ENCODE results near the gene SDC1.
"Not testable (repeated sequence)": the region's sequence is repeated elsewhere in the genome, so short reads cannot be mapped to it uniquely, and the experiment has no call there.

Gene SDC1

GRCh38 chr2:20224716-20225293 lies at the start of gene SDC1:
TSS of gene SDC1 (minus strand) at chr2:20225130. CDS start at chr2:20224867, 263 bp downstream.
- no peak for TF ChIP-seq CTCF (IDR thresholded peaks at IDR 0.05; ENCODE audit: extremely low read depth, insufficient read depth, missing control alignments)
- DNase-seq (ENCODE audit: low spot score) = peak; percentile 66
- in situ Hi-C loops (cut with MboI; ENCODE audit: low pct_unique_long_range_greater_than_20kb, low sequenced_read_pairs, unreplicated experiment) = no loop called here

GRCh38 chr2:20273042-20273441 lies 48.1 kb upstream of the SDC1 start:
- in situ Hi-C loops (cut with MboI; ENCODE audit: low pct_unique_long_range_greater_than_20kb, low sequenced_read_pairs, unreplicated experiment) = no loop called here
- DNase-seq (ENCODE audit: low spot score) = no peak
- TF ChIP-seq CTCF (IDR thresholded peaks at IDR 0.05; ENCODE audit: extremely low read depth, insufficient read depth, missing control alignments) = no peak

- DNase-seq (ENCODE audit: low spot score); in situ Hi-C loops (cut with MboI; ENCODE audit: low pct_unique_long_range_greater_than_20kb, low sequenced_read_pairs, unreplicated experiment): not testable (repeated sequence)
Measured at GRCh38 chr2:20268317-20268716, 43.4 kb upstream of the SDC1 start.

GRCh38 chr2:20267529-20267928 lies 42.6 kb upstream of the SDC1 start:
- TF ChIP-seq CTCF (IDR thresholded peaks at IDR 0.05; ENCODE audit: extremely low read depth, insufficient read depth, missing control alignments) = no peak
- DNase-seq (ENCODE audit: low spot score) = no peak
- in situ Hi-C loops (cut with MboI; ENCODE audit: low pct_unique_long_range_greater_than_20kb, low sequenced_read_pairs, unreplicated experiment) = no loop called here

- no peak for DNase-seq (ENCODE audit: low spot score)
- in situ Hi-C loops (cut with MboI; ENCODE audit: low pct_unique_long_range_greater_than_20kb, low sequenced_read_pairs, unreplicated experiment) = no loop called here
- no peak for TF ChIP-seq CTCF (IDR thresholded peaks at IDR 0.05; ENCODE audit: extremely low read depth, insufficient read depth, missing control alignments)
Measured at GRCh38 chr2:20264629-20265028, 39.7 kb upstream of the SDC1 start.

- no peak for DNase-seq (ENCODE audit: low spot score)
- in situ Hi-C loops (cut with MboI; ENCODE audit: low pct_unique_long_range_greater_than_20kb, low sequenced_read_pairs, unreplicated experiment) = no loop called here
- TF ChIP-seq CTCF (IDR thresholded peaks at IDR 0.05; ENCODE audit: extremely low read depth, insufficient read depth, missing control alignments) = no peak
Measured at GRCh38 chr2:20257411-20257810, 32.5 kb upstream of the SDC1 start.

- TF ChIP-seq CTCF (IDR thresholded peaks at IDR 0.05; ENCODE audit: extremely low read depth, insufficient read depth, missing control alignments) = no peak
- no peak for DNase-seq (ENCODE audit: low spot score)
- in situ Hi-C loops (cut with MboI; ENCODE audit: low pct_unique_long_range_greater_than_20kb, low sequenced_read_pairs, unreplicated experiment) = no loop called here
Measured at GRCh38 chr2:20254731-20255130, 29.8 kb upstream of the SDC1 start.
